Stimulated activated naive B cell treated with anti-CD40 and anti-IgM and Interleukin-4, amounts not matched to agents 10 μg/mL and 1 μg/mL and 100 μg/mL, for 72 hours (primary cell): ENCODE data around the gene CKAP2L.
"Not testable (repeated sequence)": the region's sequence is repeated elsewhere in the genome, so short reads cannot be mapped to it uniquely, and the experiment has no call there.

ENCODE experiments used
- ATAC-seq, 2 donors: fragments of 150-1000 bp; cut with Tn5 transposase; replicated peaks; 2 replicates each; pipeline ENCODE4 v1.10.0; 2021; ENCODE audit warnings: moderate library complexity in 1 of 2
- DNase-seq: peaks from one replicate; pipeline ENCODE4 v3.0.0; 2021
- H3K27ac Mint-ChIP-seq: one replicate; pipeline ENCODE4 v1.8.0; 2022; ENCODE audit warnings: mild to moderate bottlenecking, mixed read lengths
- H3K27me3 Mint-ChIP-seq, 2 donors: one replicate each; pipeline ENCODE4 v1.8.0; 2022; ENCODE audit warnings: mixed read lengths in 2 of 2
- H3K36me3 Mint-ChIP-seq, 2 donors: one replicate each; pipeline ENCODE4 v1.8.0; 2022; ENCODE audit warnings: mixed read lengths in 2 of 2, mild to moderate bottlenecking in 1 of 2
- H3K4me1 Mint-ChIP-seq, 2 donors: one replicate each; pipeline ENCODE4 v1.8.0; 2022; ENCODE audit warnings: mixed read lengths in 2 of 2, mild to moderate bottlenecking in 1 of 2
- H3K4me3 Mint-ChIP-seq, 2 donors: one replicate each; pipeline ENCODE4 v1.8.0; 2022; ENCODE audit warnings: mild to moderate bottlenecking in 2 of 2, mixed read lengths in 2 of 2, moderate library complexity in 1 of 2
- H3K9me3 Mint-ChIP-seq, 2 donors: one replicate each; pipeline ENCODE4 v1.8.0; 2022; ENCODE audit warnings: mixed read lengths in 2 of 2, mild to moderate bottlenecking in 1 of 2

Gene CKAP2L

DNA sequence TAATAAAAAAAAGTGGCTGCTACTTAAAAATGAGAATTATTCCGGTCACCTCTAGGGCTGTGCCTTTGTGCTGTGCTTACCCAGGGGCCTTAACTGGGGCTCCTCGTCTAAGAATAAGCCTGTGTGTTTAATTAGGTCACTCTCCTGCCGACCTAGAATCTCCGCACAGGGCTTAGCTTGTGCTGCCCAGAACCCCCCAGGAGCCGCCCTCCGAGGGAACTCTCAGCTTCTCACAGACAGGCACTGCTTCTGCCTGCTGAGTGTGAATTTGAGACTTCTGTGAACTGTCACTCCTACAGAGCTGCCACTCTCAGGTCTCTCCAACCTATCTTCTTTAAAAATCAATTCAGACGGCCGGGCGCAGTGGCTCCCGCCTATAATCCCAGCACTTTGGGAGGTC lies 55.4 kb downstream of the CKAP2L start:
- H3K9me3 Mint-ChIP-seq = peaks cover 0 to 2% of the 10 kb centered on the region in 2 donors
- no peak for ATAC-seq
- DNase-seq = no peak
- peak overlapping the region; percentile 83 for H3K27ac Mint-ChIP-seq
- peaks cover 58 to 93% of the 10 kb centered on the region in 2 donors for H3K4me1 Mint-ChIP-seq
- H3K27me3 Mint-ChIP-seq = no peaks in the 10 kb centered on the region
- H3K36me3 Mint-ChIP-seq = no peaks in the 10 kb centered on the region
- H3K4me3 Mint-ChIP-seq = peak overlapping the region; percentile 5 to 35

- not testable (repeated sequence) for ATAC-seq, H3K9me3 Mint-ChIP-seq, H3K4me3 Mint-ChIP-seq, DNase-seq, H3K36me3 Mint-ChIP-seq, H3K27me3 Mint-ChIP-seq
- peak overlapping the region; percentile 92 for H3K27ac Mint-ChIP-seq
- peaks cover 48 to 81% of the 10 kb centered on the region in 2 donors for H3K4me1 Mint-ChIP-seq
These were observed 57.5 kb downstream of the CKAP2L start for GRCh38 chr2:112706947-112707346.

DNA sequence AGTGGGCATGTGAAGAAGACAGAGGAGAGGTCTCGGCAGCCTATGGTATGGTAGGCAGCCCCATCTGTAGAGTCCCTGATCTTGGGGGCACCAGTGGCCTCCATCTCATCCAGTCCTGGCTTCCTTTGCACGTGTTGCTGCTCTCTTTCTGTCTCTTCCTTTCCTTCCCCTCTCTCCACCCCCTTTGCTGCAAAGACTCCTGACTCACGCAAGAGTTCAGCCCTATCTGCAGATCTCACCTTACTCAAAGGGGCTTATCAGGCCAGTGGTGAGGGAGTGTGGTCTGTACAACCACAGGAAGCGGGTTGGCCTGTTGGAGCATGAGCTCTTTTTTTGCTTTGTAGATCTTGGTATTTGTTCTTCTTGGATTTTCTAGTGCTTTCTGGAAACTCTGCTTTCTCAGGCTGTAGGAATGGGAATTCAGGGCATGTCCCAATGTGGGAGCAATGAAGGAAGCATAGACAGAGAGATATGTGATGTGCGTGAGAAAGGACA lies 58.2 kb downstream of the CKAP2L start:
- Mint-ChIP-seq H3K27me3 (no peaks in the 10 kb centered on the region), H3K27ac (peak overlapping the region; percentile 93), H3K4me1 (peaks cover 49 to 85% of the 10 kb centered on the region in 2 donors), H3K4me3 (peak overlapping the region; percentile 70), H3K9me3 (peaks cover 0 to 2% of the 10 kb centered on the region in 2 donors), H3K36me3 (no peaks in the 10 kb centered on the region)
- peak; percentile 48 for DNase-seq
- ATAC-seq = peak; percentile 72 to 76

DNA sequence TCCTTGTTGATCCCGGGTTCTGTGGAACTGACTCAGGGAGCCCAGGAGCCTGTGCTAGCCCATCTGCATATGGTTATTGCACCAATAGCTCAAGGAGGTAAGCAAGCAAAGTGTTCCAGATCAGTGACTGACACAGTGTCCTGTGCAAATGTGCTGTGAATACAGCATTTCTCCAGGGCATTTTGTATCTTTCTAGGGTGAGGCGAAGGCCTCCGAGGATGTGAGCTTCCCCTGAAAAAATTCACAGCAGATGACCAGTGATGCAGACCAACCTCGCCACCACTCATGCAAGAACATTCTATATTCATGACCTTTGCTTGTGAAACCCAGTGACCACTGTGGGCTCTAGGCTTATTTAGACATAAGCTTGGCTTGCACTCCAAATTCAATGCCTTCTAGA lies 58.8 kb downstream of the CKAP2L start:
- DNase-seq (no peak), ATAC-seq (peak; percentile 24 to 39)
- H3K27me3 Mint-ChIP-seq = no peaks in the 10 kb centered on the region
- peaks cover 49 to 85% of the 10 kb centered on the region in 2 donors for H3K4me1 Mint-ChIP-seq
- peaks cover 0 to 2% of the 10 kb centered on the region in 2 donors for H3K9me3 Mint-ChIP-seq
- H3K4me3 Mint-ChIP-seq = peak overlapping the region; percentile 70
- H3K27ac Mint-ChIP-seq = peak overlapping the region; percentile 93
- H3K36me3 Mint-ChIP-seq = no peaks in the 10 kb centered on the region

DNA sequence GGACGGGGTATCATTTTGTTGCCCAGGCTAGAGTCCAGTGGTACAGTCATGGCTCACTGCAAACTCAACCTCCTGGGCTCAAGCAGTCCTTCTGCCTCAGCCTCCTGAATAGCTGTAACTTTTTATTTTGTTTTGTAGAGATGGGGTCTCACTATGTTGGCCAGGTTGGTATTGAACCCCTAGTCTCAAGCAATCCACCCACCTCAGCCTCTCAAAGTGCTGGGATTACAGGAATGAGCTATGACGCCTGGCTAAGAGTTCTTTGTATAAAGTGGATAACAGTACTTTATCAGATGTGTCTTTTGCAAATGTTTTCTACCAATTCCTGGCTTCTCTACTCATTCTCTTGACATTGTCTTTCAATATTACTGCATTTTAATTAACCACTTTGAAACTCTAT lies 60.7 kb downstream of the CKAP2L start:
- H3K27ac Mint-ChIP-seq = no peak overlapping the region
- H3K9me3 Mint-ChIP-seq = peaks cover 0 to 2% of the 10 kb centered on the region in 2 donors
- peaks cover 58 to 85% of the 10 kb centered on the region in 2 donors for H3K4me1 Mint-ChIP-seq
- no peaks in the 10 kb centered on the region for H3K36me3 Mint-ChIP-seq
- no peak overlapping the region for H3K4me3 Mint-ChIP-seq
- ATAC-seq = no peak
- DNase-seq = no peak
- no peaks in the 10 kb centered on the region for H3K27me3 Mint-ChIP-seq

GRCh38 chr2:112701052-112701451 lies 63.4 kb downstream of the CKAP2L start:
- DNase-seq (no peak), ATAC-seq (peak in 1 of 2 donors; percentile 25)
- Mint-ChIP-seq H3K4me1 (peaks cover 51 to 63% of the 10 kb centered on the region in 2 donors), H3K36me3 (no peaks in the 10 kb centered on the region), H3K27ac (peak overlapping the region; percentile 81), H3K27me3 (no peaks in the 10 kb centered on the region), H3K4me3 (peak overlapping the region; percentile 22 to 32), H3K9me3 (peaks cover 0 to 2% of the 10 kb centered on the region in 2 donors)

- Mint-ChIP-seq H3K4me3 (peak overlapping the region; percentile 29 to 48), H3K4me1 (peaks cover 42 to 56% of the 10 kb centered on the region in 2 donors), H3K27ac (peak overlapping the region; percentile 84), H3K9me3 (peaks cover 0 to 2% of the 10 kb centered on the region in 2 donors), H3K36me3 (no peaks in the 10 kb centered on the region), H3K27me3 (no peaks in the 10 kb centered on the region)
- ATAC-seq = peak; percentile 39 to 47
- no peak for DNase-seq
These were observed 64.3 kb downstream of the CKAP2L start for GRCh38 chr2:112699984-112700667.

GRCh38 chr2:112698834-112699515 lies 65.4 kb downstream of the CKAP2L start:
- no peaks in the 10 kb centered on the region for H3K36me3 Mint-ChIP-seq
- H3K27ac Mint-ChIP-seq = peak overlapping the region; percentile 6
- ATAC-seq (no peak), DNase-seq (no peak)
- no peaks in the 10 kb centered on the region for H3K27me3 Mint-ChIP-seq
- no peaks in the 10 kb centered on the region for H3K9me3 Mint-ChIP-seq
- H3K4me3 Mint-ChIP-seq = peak overlapping the region in 1 of 2 donors; percentile 35
- H3K4me1 Mint-ChIP-seq = peaks cover 35 to 47% of the 10 kb centered on the region in 2 donors

GRCh38 chr2:112694182-112694581 lies 70.2 kb downstream of the CKAP2L start:
- Mint-ChIP-seq H3K27me3 (no peaks in the 10 kb centered on the region), H3K27ac (no peak overlapping the region), H3K36me3 (no peaks in the 10 kb centered on the region), H3K4me3 (no peak overlapping the region), H3K9me3 (no peaks in the 10 kb centered on the region), H3K4me1 (peaks cover 37 to 45% of the 10 kb centered on the region in 2 donors)
- no peak for DNase-seq
- ATAC-seq = no peak

DNA sequence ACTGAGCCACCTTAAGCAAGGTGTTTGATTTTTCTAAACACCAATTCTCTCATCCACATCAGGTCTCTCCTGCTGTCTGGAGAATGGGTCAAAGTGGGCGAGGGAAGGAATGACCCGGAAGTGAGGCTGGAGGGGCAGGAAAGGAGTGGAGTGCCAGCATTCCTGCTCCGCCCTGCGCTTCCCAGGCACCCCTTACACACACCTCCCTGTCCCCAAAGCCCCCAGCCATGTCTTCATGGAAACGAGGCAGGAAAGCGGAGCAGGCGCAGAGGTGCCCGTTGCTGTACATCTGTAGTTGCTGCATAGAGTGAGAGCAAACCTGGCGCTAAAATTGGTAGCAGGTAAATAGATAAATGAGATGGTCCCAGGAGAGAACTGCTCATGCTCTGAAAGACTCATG lies 70.8 kb downstream of the CKAP2L start:
- no peaks in the 10 kb centered on the region for H3K9me3 Mint-ChIP-seq
- DNase-seq (no peak), ATAC-seq (no peak)
- no peaks in the 10 kb centered on the region for H3K27me3 Mint-ChIP-seq
- H3K36me3 Mint-ChIP-seq = no peaks in the 10 kb centered on the region
- H3K4me1 Mint-ChIP-seq = peaks cover 35 to 42% of the 10 kb centered on the region in 2 donors
- peak overlapping the region; percentile 81 for H3K27ac Mint-ChIP-seq
- H3K4me3 Mint-ChIP-seq = no peak overlapping the region

DNA sequence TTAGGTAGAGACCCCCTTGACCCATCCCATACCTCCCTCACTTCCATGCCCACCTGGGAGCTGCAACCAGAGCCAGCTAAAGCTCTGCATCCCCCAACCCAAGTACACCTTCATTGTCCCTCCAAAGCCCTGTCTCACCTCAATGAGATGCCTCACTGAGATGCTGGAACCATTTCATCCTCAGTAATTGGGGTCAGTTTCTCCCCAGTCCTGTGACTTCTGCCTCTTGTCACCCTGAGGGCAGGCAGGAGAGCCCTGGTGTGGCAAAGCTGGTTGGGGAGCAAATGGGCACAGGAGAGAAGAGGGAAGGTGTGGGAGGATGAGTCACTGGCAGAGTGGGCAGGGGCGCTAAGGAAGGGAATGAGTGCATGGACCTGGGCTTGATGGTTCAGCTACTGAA lies 71.5 kb downstream of the CKAP2L start:
- peak overlapping the region; percentile 38 for H3K27ac Mint-ChIP-seq
- H3K4me3 Mint-ChIP-seq = peak overlapping the region; percentile 38 to 41
- no peaks in the 10 kb centered on the region for H3K36me3 Mint-ChIP-seq
- ATAC-seq (peak; percentile 23 to 26), DNase-seq (no peak)
- H3K27me3 Mint-ChIP-seq = no peaks in the 10 kb centered on the region
- no peaks in the 10 kb centered on the region for H3K9me3 Mint-ChIP-seq
- peaks cover 37 to 48% of the 10 kb centered on the region in 2 donors for H3K4me1 Mint-ChIP-seq

- Mint-ChIP-seq H3K4me3 (peak overlapping the region; percentile 38 to 41), H3K36me3 (no peaks in the 10 kb centered on the region), H3K9me3 (no peaks in the 10 kb centered on the region)
These were observed 71.9 kb downstream of the CKAP2L start for GRCh38 chr2:112692495-112692911.

GRCh38 chr2:112691881-112692281 lies 72.5 kb downstream of the CKAP2L start:
- Mint-ChIP-seq H3K27ac (peak overlapping the region; percentile 33), H3K4me3 (no peak overlapping the region)

More at GRCh38 chr2:112692495-112692911, 71.9 kb downstream of the CKAP2L start:
- ATAC-seq = peak; percentile 83
- H3K4me1 Mint-ChIP-seq = peaks cover 36 to 48% of the 10 kb centered on the region in 2 donors
- peak overlapping the region; percentile 38 for H3K27ac Mint-ChIP-seq
- H3K27me3 Mint-ChIP-seq = no peaks in the 10 kb centered on the region
- DNase-seq = no peak

GRCh38 chr2:112690853-112691401 lies 73.5 kb downstream of the CKAP2L start:
- Mint-ChIP-seq H3K4me3 (peak overlapping the region; percentile 66 to 80), H3K9me3 (no peaks in the 10 kb centered on the region), H3K27me3 (no peaks in the 10 kb centered on the region), H3K27ac (peak overlapping the region; percentile 73), H3K4me1 (peaks cover 34 to 51% of the 10 kb centered on the region in 2 donors), H3K36me3 (no peaks in the 10 kb centered on the region)
- ATAC-seq = peak; percentile 72 to 77
- DNase-seq = peak; percentile 50

More at GRCh38 chr2:112691881-112692281, 72.5 kb downstream of the CKAP2L start:
- Mint-ChIP-seq H3K9me3 (no peaks in the 10 kb centered on the region), H3K36me3 (no peaks in the 10 kb centered on the region), H3K4me1 (peaks cover 33 to 48% of the 10 kb centered on the region in 2 donors), H3K27me3 (no peaks in the 10 kb centered on the region)
- ATAC-seq (no peak), DNase-seq (no peak)
